PC-9 (cell line): Measurements from ENCODE around the gene BRSK1. TPM values are rescaled to one million over a fixed set of nuclear protein-coding genes. Genes with fewer than 3 reads are reported as not detected.

ENCODE experiments used
- BruUV-seq: library from RNA; stranded (reverse); fragments of 400-500 nt; replicated peaks from 2 replicates; lab custom pipeline; 2021; lab: Mats Ljungman, UMichigan
- CTCF ChIA-PET: fragments of 300-600 bp; sonication (Branson Sonifier 250); formaldehyde crosslinking; loops from one replicate; lab custom pipeline; 2022; ENCODE audit warnings: antibody characterized with exemption; lab: Charles Lee
- POLR2A ChIA-PET: fragments of 300-600 bp; sonication (Branson Sonifier 250); formaldehyde crosslinking; loops from one replicate; lab custom pipeline; 2022; ENCODE audit warnings: antibody characterized with exemption; ENCODE audit not compliant: unreplicated experiment; lab: Charles Lee
- DNase-seq, 2 experiments: peaks; one replicate each; pipeline versions ENCODE4 v3.0.0 to v3.0.0-alpha.2; 2015 to 2022; ENCODE audit warnings: mixed read lengths in 1 of 2
- H2AFZ ChIP-seq: fragments of 200-600 bp; sonication (generic); 2 replicates; pipeline ENCODE4 v1.8.1; 2017; ENCODE audit warnings: antibody characterized with exemption
- H3F3A ChIP-seq: fragments of 200-600 bp; sonication (generic); 2 replicates; pipeline ENCODE4 v1.8.1; 2017; ENCODE audit warnings: antibody characterized with exemption, mild to moderate bottlenecking, low read depth; ENCODE audit not compliant: insufficient read depth
- H3K27ac ChIP-seq: fragments of 200-600 bp; sonication (generic); 2 replicates; pipeline ENCODE4 v1.6.1; 2016; ENCODE audit warnings: mixed run types
- H3K27me3 ChIP-seq: fragments of 200-600 bp; sonication (generic); 2 replicates; pipeline ENCODE4 v1.6.1; 2016; ENCODE audit warnings: low read depth, mixed run types; ENCODE audit not compliant: insufficient read depth
- H3K36me3 ChIP-seq: fragments of 200-600 bp; sonication (generic); 2 replicates; pipeline ENCODE4 v1.6.1; 2016; ENCODE audit warnings: low read depth, mixed run types
- H3K4me1 ChIP-seq: fragments of 200-600 bp; sonication (generic); replicated peaks from 2 replicates; pipeline ENCODE4 v1.6.1; 2016; ENCODE audit warnings: mixed run types; ENCODE audit not compliant: insufficient read depth
- H3K4me2 ChIP-seq: fragments of 200-600 bp; sonication (generic); 2 replicates; pipeline ENCODE4 v1.6.1; 2017; ENCODE audit warnings: mixed run types
- H3K4me3 ChIP-seq: fragments of 200-600 bp; sonication (generic); 2 replicates; pipeline ENCODE4 v1.6.1; 2016; ENCODE audit warnings: mixed run types
- H3K79me2 ChIP-seq: fragments of 200-600 bp; sonication (generic); 2 replicates; pipeline ENCODE4 v1.6.1; 2017; ENCODE audit warnings: low read depth, mixed run types
- H3K9me2 ChIP-seq: fragments of 200-600 bp; sonication (generic); 2 replicates; pipeline ENCODE4 v1.8.1; 2017; ENCODE audit warnings: mild to moderate bottlenecking; ENCODE audit not compliant: insufficient read depth
- H3K9me3 ChIP-seq: fragments of 200-600 bp; sonication (generic); 2 replicates; pipeline ENCODE4 v1.8.1; 2016; ENCODE audit warnings: low read depth; ENCODE audit not compliant: insufficient read depth
- H4K20me1 ChIP-seq: fragments of 200-600 bp; sonication (generic); 2 replicates; pipeline ENCODE4 v1.8.1; 2017; ENCODE audit not compliant: insufficient read depth
- CTCF ChIP-seq: fragments of 200-600 bp; sonication (generic); conservative IDR thresholded peaks from 2 replicates; pipeline ENCODE4 v1.6.1; 2017; ENCODE audit warnings: mixed run types, antibody characterized with exemption, mild to moderate bottlenecking, moderate library complexity
- EZH2 ChIP-seq: fragments of 200-600 bp; sonication (generic); IDR thresholded peaks from 2 replicates; pipeline ENCODE4 v1.8.0; 2017; ENCODE audit warnings: antibody characterized with exemption, low read depth
- intact Hi-C: fragments of 100-400 bp; cut with micrococcal nuclease; formaldehyde crosslinking; loops from one replicate; pipeline ENCODE4 v1.10.0; 2022; ENCODE audit not compliant: unreplicated experiment
- total RNA-seq: library from RNA; stranded (reverse); gene quantifications from 2 replicates; pipeline ENCODE4 v1.2.3, GENCODE V29; 2021

Gene BRSK1
- total RNA-seq, 1 experiment from 2014 or later: 6.5 TPM

DNA sequence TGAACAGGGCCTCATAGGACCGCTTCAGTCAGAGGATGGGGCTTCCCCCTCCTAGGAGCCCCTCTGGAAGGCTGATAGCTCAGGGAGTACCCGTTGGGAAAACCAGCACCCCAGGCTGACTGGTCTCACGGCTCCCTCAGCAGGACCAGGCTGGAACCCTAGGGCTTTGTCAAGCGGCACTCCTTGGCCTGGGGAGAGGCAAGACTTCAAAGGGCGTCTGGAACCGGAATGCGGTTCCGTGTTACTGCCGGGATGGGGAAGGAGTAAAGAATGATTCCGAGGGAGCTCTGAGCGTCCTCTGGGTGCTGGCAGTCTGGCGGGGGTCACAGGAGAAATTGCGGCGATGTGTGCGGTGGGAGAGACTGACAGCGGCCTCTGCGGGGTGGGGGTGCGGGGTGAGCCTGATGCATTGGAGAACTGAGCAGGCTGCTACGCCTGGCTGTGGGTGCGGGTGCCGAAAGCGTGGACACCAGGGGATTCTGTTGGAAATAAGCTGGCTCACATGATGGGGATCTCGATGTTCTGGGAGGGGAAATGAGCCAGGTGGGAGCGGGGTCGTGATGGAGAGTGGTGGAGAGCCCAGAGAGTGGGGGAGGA is 68.8 kb downstream of the BRSK1 start:
- TF ChIP-seq CTCF (no peak), EZH2 (no peak)
- H3K9me2 ChIP-seq: no peaks in the 10 kb centered on the region
- H3K27me3 ChIP-seq: peaks cover 5% of the 10 kb centered on the region
- H2AFZ ChIP-seq: no peak overlapping the region
- H3K4me1 ChIP-seq: peaks cover 47% of the 10 kb centered on the region
- no peaks in the 10 kb centered on the region for H4K20me1 ChIP-seq
- BruUV-seq: no TSS peak
- no peaks in the 10 kb centered on the region for H3K9me3 ChIP-seq
- H3K4me2 ChIP-seq: peak overlapping the region; percentile 89
- no peak for DNase-seq
- peaks cover 36% of the 10 kb centered on the region for H3F3A ChIP-seq
- peak overlapping the region; percentile 72; the same call in 1 of the 2 replicates for H3K4me3 ChIP-seq
- ChIA-PET CTCF (interaction anchor here (0.9 to 1.7 kb wide), 4 partner anchors 13 to 51 kb away, joined by 3 to 5 read pairs (median 4); partner anchors contain the start of genes KMT5C and TMEM238), POLR2A (interaction anchor here (0.6 to 1.2 kb wide), 5 partner anchors 13 to 182 kb away, joined by 3 to 23 read pairs (median 7); partner anchors contain the start of genes HSPBP1 and KMT5C)
- intact Hi-C loops: loop anchor here (1.0 kb wide), 1 partner anchor 13 kb away; the partner anchor contains the start of gene KMT5C
- no peaks in the 10 kb centered on the region for H3K79me2 ChIP-seq
- no peaks in the 10 kb centered on the region for H3K36me3 ChIP-seq
- H3K27ac ChIP-seq: no peak overlapping the region

DNA sequence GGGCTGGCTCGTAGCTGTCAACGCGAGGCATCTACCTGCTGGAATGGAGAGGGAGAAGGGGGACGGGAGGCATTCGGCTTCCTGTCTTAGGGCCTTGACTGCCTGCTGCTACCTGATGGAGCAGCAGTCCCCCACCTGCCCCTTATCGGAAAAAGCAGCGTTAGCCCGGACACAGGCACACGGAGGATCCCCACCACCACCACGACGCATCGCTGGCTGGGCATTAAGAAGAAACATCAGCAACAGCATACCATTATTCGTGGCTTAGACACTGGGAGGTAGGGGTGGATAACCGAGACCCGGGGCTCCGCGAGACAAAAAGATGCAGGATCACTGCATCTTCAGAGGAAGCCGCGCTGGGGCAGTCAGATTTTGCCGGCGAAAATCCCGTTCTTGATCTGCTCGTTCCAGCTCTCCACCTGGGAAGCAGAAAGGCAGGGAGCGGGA is 69.6 kb downstream of the BRSK1 start:
- DNase-seq: no peak
- peaks cover 47% of the 10 kb centered on the region for H3K4me1 ChIP-seq
- H2AFZ ChIP-seq: peak overlapping the region; percentile 76
- ChIA-PET CTCF (interaction anchor here (0.9 kb wide), 1 partner anchor 52 kb away, joined by 4 read pairs; no protein-coding TSS in a partner anchor), POLR2A (interaction anchor here (0.6 to 1.2 kb wide), 2 partner anchors 14 to 73 kb away, joined by 3 to 7 read pairs; partner anchors contain the start of genes HSPBP1 and KMT5C)
- no peaks in the 10 kb centered on the region for H3K9me2 ChIP-seq
- no peaks in the 10 kb centered on the region for H3K9me3 ChIP-seq
- no peak overlapping the region for H3K27ac ChIP-seq
- H3K36me3 ChIP-seq: no peaks in the 10 kb centered on the region
- peak overlapping the region; percentile 89 for H3K4me2 ChIP-seq
- TSS peak; percentile 47 for BruUV-seq
- TF ChIP-seq CTCF (no peak), EZH2 (no peak)
- no peaks in the 10 kb centered on the region for H4K20me1 ChIP-seq
- peaks cover 36% of the 10 kb centered on the region for H3F3A ChIP-seq
- intact Hi-C loops: no loop called here
- H3K79me2 ChIP-seq: no peaks in the 10 kb centered on the region
- H3K4me3 ChIP-seq: peak overlapping the region; percentile 72
- H3K27me3 ChIP-seq: peaks cover 5% of the 10 kb centered on the region

GRCh38 chr19:55353803-55354697 is 70.3 kb downstream of the BRSK1 start:
- Histone ChIP-seq H3K9me2 (no peaks in the 10 kb centered on the region), H3F3A (peaks cover 36% of the 10 kb centered on the region), H4K20me1 (no peaks in the 10 kb centered on the region), H3K36me3 (no peaks in the 10 kb centered on the region), H3K4me1 (peaks cover 47% of the 10 kb centered on the region), H3K27ac (no peak overlapping the region), H3K9me3 (no peaks in the 10 kb centered on the region), H2AFZ (peak overlapping the region; percentile 76), H3K27me3 (peaks cover 5% of the 10 kb centered on the region), H3K79me2 (no peaks in the 10 kb centered on the region), H3K4me2 (peak overlapping the region; percentile 89), H3K4me3 (peak overlapping the region; percentile 72)
- DNase-seq: peak; percentile 52 to 85
- TF ChIP-seq EZH2 (no peak), CTCF (no peak)
- intact Hi-C loops: no loop called here
- BruUV-seq: no TSS peak
- ChIA-PET CTCF (interaction anchor here (0.6 to 0.9 kb wide), 3 partner anchors 9 to 176 kb away, joined by 3 to 4 read pairs (median 4); no protein-coding TSS in a partner anchor), POLR2A (interaction anchor here (1.2 kb wide), 1 partner anchor 15 kb away, joined by 7 read pairs; the partner anchor contains the start of gene KMT5C)
